ENCODE measurements around the gene SIGLEC6. TPM values are rescaled to one million over a fixed set of nuclear protein-coding genes. Genes with fewer than 3 reads are reported as not detected.

The SIGLEC6 gene
- total RNA-seq, 1 donor: not detected

DNA sequence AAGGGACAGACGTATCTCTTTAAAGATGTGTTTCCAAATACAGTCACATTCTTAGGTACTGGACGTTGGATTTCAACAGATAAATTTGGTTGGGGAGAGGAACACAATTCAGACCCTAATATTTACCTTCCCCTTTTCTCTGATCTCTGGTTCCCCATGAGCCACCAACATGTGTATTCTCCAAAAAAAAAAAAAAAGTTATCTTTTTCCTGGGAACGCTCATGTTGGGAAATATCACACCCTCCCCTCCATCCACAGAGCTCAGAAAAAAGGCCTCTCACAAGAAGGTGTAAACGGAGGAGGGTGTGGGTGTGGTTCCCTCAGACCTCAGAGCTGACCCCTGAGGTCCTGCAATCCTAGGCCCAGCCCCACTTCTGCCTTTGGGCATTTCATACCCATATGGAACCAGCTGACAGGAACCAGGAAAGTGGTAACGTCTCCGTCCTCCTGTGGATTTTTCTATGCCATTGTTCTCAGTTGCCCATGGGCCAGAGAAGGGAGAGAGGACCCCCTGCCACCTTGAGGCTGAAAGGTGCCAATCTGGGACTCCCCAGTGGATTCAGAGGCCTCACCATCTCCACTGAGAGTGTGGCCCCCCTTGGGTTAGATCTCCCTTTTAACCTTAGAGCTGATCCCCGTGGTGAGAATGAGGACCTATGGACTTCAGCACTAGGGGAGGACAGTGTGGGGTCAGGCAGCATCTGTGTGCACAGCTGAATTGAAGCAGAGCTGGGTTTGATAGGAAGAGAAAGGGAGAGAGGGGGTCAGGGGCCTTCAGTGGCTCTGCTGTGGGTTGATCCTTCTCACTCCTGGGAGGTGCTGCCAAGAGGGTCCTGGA, 21.4 kb downstream of the SIGLEC6 start:
- no peaks in the 10 kb centered on the region for H3K9me3 ChIP-seq (ENCODE audit: low read depth, low read length)
- no peak overlapping the region for H3K4me3 ChIP-seq (ENCODE audit: insufficient read depth, low read length)
- TF ChIP-seq, protein P1, sequence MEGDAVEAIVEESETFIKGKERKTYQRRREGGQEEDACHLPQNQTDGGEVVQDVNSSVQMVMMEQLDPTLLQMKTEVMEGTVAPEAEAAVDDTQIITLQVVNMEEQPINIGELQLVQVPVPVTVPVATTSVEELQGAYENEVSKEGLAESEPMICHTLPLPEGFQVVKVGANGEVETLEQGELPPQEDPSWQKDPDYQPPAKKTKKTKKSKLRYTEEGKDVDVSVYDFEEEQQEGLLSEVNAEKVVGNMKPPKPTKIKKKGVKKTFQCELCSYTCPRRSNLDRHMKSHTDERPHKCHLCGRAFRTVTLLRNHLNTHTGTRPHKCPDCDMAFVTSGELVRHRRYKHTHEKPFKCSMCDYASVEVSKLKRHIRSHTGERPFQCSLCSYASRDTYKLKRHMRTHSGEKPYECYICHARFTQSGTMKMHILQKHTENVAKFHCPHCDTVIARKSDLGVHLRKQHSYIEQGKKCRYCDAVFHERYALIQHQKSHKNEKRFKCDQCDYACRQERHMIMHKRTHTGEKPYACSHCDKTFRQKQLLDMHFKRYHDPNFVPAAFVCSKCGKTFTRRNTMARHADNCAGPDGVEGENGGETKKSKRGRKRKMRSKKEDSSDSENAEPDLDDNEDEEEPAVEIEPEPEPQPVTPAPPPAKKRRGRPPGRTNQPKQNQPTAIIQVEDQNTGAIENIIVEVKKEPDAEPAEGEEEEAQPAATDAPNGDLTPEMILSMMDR (IDR thresholded peaks at IDR 0.05; ENCODE audit: extremely low read depth, low read depth, low read length): no peak
- no peak overlapping the region for H3K27ac ChIP-seq (ENCODE audit: low read depth, low read length)
- no peaks in the 10 kb centered on the region for H3K4me1 ChIP-seq (ENCODE audit: insufficient read depth, low read length)
- H2AFZ ChIP-seq (ENCODE audit: low read length): no peak overlapping the region
- H3K36me3 ChIP-seq (ENCODE audit: insufficient read depth, low read length): no peaks in the 10 kb centered on the region
- H3K79me2 ChIP-seq (ENCODE audit: insufficient read depth, low read length): no peaks in the 10 kb centered on the region
- peak; percentile 10 for DNase-seq (ENCODE audit: insufficient read length, low spot score, missing footprints)
- H3K4me2 ChIP-seq (ENCODE audit: insufficient read depth, low read length): no peak overlapping the region
- H3K27me3 ChIP-seq (ENCODE audit: insufficient read depth, low read length): peaks cover 6% of the 10 kb centered on the region
- no peaks in the 10 kb centered on the region for H4K20me1 ChIP-seq (ENCODE audit: insufficient read depth, low read length)

- no peaks in the 10 kb centered on the region for H3K79me2 ChIP-seq (ENCODE audit: insufficient read depth, low read length)
- DNase-seq (ENCODE audit: insufficient read length, low spot score, missing footprints): no peak
- TF ChIP-seq, protein P1 (IDR thresholded peaks at IDR 0.05; ENCODE audit: extremely low read depth, low read depth, low read length): no peak
- H3K4me3 ChIP-seq (ENCODE audit: insufficient read depth, low read length): no peak overlapping the region
- no peaks in the 10 kb centered on the region for H3K9me3 ChIP-seq (ENCODE audit: low read depth, low read length)
- H4K20me1 ChIP-seq (ENCODE audit: insufficient read depth, low read length): no peaks in the 10 kb centered on the region
- no peak overlapping the region for H2AFZ ChIP-seq (ENCODE audit: low read length)
- H3K27ac ChIP-seq (ENCODE audit: low read depth, low read length): no peak overlapping the region
- no peak overlapping the region for H3K4me2 ChIP-seq (ENCODE audit: insufficient read depth, low read length)
- peaks cover 6% of the 10 kb centered on the region for H3K27me3 ChIP-seq (ENCODE audit: insufficient read depth, low read length)
- H3K4me1 ChIP-seq (ENCODE audit: insufficient read depth, low read length): no peaks in the 10 kb centered on the region
- no peaks in the 10 kb centered on the region for H3K36me3 ChIP-seq (ENCODE audit: insufficient read depth, low read length)
Observed at GRCh38 chr19:51508059-51508733, 23.3 kb downstream of the SIGLEC6 start.

GRCh38 chr19:51507640-51508058, 23.8 kb downstream of the SIGLEC6 start:
- Histone ChIP-seq H4K20me1 (ENCODE audit: insufficient read depth, low read length) (no peaks in the 10 kb centered on the region), H2AFZ (ENCODE audit: low read length) (no peak overlapping the region), H3K27me3 (ENCODE audit: insufficient read depth, low read length) (peaks cover 3% of the 10 kb centered on the region), H3K4me2 (ENCODE audit: insufficient read depth, low read length) (no peak overlapping the region), H3K79me2 (ENCODE audit: insufficient read depth, low read length) (no peaks in the 10 kb centered on the region), H3K36me3 (ENCODE audit: insufficient read depth, low read length) (no peaks in the 10 kb centered on the region), H3K9me3 (ENCODE audit: low read depth, low read length) (no peaks in the 10 kb centered on the region), H3K4me3 (ENCODE audit: insufficient read depth, low read length) (no peak overlapping the region), H3K27ac (ENCODE audit: low read depth, low read length) (no peak overlapping the region), H3K4me1 (ENCODE audit: insufficient read depth, low read length) (no peaks in the 10 kb centered on the region)
- no peak for DNase-seq (ENCODE audit: insufficient read length, low spot score, missing footprints)
- TF ChIP-seq, protein P1 (IDR thresholded peaks at IDR 0.05; ENCODE audit: extremely low read depth, low read depth, low read length): no peak

DNA sequence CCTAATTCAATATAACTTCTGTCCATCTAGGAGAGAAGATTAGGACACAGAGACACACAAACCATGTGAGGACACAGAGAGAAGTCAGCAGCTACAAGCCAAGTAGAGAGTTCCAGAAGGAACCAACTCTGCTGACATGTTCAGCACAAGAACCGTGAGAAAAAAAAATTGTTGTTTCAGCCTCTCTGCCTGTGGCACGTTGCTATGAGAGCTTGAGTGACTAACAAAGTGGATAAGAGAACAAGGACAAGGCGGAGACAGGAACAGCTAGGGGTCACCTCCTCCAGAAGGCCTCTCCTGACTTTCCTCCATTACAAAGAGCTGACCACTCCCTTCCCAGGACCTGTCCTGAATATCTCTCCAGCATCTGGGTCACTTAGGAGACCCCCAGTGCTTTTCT, 24.3 kb downstream of the SIGLEC6 start:
- H3K79me2 ChIP-seq (ENCODE audit: insufficient read depth, low read length): no peaks in the 10 kb centered on the region
- no peaks in the 10 kb centered on the region for H3K36me3 ChIP-seq (ENCODE audit: insufficient read depth, low read length)

More for the DNA sequence above, 24.3 kb downstream of the SIGLEC6 start:
- no peak for DNase-seq (ENCODE audit: insufficient read length, low spot score, missing footprints)
- Histone ChIP-seq H3K4me1 (ENCODE audit: insufficient read depth, low read length) (no peaks in the 10 kb centered on the region), H4K20me1 (ENCODE audit: insufficient read depth, low read length) (no peaks in the 10 kb centered on the region), H3K27me3 (ENCODE audit: insufficient read depth, low read length) (peaks cover 3% of the 10 kb centered on the region), H3K4me3 (ENCODE audit: insufficient read depth, low read length) (no peak overlapping the region), H3K4me2 (ENCODE audit: insufficient read depth, low read length) (no peak overlapping the region), H3K27ac (ENCODE audit: low read depth, low read length) (no peak overlapping the region), H3K9me3 (ENCODE audit: low read depth, low read length) (no peaks in the 10 kb centered on the region), H2AFZ (ENCODE audit: low read length) (no peak overlapping the region)
- TF ChIP-seq, protein P1 (IDR thresholded peaks at IDR 0.05; ENCODE audit: extremely low read depth, low read depth, low read length): no peak
